ENCODE results near the gene SCML1.

DNA sequence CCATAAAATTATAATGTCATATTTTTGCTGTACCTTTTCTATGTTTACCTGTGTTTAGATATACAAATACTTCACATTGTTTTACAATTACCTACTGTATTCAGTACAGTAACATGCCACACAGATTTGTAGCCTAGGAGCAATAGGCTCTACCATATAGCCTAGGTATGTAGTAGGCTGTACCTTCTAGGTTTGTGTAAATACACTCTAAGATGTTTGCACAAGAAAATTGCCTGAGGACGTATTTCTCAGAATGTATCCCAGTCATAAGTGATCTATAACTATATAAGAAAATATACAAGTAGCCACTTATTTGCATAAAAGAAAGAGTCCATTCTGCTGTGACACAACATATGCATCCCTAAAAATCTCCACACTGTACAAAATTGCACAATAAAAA lies 36.3 kb upstream of the SCML1 start:
- TF ChIP-seq, protein P1, sequence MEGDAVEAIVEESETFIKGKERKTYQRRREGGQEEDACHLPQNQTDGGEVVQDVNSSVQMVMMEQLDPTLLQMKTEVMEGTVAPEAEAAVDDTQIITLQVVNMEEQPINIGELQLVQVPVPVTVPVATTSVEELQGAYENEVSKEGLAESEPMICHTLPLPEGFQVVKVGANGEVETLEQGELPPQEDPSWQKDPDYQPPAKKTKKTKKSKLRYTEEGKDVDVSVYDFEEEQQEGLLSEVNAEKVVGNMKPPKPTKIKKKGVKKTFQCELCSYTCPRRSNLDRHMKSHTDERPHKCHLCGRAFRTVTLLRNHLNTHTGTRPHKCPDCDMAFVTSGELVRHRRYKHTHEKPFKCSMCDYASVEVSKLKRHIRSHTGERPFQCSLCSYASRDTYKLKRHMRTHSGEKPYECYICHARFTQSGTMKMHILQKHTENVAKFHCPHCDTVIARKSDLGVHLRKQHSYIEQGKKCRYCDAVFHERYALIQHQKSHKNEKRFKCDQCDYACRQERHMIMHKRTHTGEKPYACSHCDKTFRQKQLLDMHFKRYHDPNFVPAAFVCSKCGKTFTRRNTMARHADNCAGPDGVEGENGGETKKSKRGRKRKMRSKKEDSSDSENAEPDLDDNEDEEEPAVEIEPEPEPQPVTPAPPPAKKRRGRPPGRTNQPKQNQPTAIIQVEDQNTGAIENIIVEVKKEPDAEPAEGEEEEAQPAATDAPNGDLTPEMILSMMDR (IDR thresholded peaks at IDR 0.05), result no peak
- no peak for TF ChIP-seq POLR2A (IDR thresholded peaks at IDR 0.05)
- TF ChIP-seq POLR2AphosphoS5 (IDR thresholded peaks at IDR 0.05), result no peak
